ENCODE data around the gene TSHR.
"Not testable (repeated sequence)": the region's sequence is repeated elsewhere in the genome, so short reads cannot be mapped to it uniquely, and the experiment has no call there.

DNA sequence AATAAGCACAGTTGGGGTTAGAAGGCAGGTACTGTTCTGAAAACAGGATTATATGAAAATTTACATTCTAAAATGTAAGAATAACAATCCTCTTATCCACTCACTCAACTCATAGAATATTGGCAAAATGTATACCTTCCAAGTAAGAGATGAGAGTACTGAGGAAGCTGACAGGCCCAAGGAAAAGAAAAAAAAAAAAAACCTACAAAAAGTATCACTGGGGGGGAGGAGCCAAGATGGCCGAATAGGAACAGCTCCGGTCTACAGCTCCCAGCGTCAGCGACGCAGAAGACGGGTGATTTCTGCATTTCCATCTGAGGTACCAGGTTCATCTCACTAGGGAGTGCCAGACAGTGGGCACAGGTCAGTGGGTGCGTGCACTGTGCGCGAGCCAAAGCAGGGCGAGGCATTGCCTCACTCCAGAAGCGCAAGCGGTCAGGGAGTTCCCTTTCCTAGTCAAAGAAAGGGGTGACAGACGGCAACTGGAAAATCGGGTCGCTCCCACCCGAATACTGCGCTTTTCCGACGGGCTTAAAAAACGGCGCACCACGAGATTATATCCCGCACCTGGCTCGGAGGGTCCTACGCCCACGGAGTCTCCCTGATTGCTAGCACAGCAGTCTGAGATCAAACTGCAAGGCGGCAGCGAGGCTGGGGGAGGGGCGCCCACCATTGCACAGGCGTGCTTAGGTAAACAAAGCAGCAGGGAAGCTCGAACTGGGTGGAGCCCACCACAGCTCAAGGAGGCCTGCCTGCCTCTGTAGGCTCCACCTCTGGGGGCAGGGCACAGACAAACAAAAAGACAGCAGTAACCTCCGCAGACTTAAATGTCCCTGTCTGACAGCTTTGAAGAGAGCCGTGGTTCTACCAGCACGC lies 158.8 kb downstream of the TSHR start:
- TF ChIP-seq POLR2A, EP300 (IDR thresholded peaks at IDR 0.05): not testable (repeated sequence)
- TF ChIP-seq, protein P1, sequence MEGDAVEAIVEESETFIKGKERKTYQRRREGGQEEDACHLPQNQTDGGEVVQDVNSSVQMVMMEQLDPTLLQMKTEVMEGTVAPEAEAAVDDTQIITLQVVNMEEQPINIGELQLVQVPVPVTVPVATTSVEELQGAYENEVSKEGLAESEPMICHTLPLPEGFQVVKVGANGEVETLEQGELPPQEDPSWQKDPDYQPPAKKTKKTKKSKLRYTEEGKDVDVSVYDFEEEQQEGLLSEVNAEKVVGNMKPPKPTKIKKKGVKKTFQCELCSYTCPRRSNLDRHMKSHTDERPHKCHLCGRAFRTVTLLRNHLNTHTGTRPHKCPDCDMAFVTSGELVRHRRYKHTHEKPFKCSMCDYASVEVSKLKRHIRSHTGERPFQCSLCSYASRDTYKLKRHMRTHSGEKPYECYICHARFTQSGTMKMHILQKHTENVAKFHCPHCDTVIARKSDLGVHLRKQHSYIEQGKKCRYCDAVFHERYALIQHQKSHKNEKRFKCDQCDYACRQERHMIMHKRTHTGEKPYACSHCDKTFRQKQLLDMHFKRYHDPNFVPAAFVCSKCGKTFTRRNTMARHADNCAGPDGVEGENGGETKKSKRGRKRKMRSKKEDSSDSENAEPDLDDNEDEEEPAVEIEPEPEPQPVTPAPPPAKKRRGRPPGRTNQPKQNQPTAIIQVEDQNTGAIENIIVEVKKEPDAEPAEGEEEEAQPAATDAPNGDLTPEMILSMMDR (IDR thresholded peaks at IDR 0.05) = not testable (repeated sequence)
